GM21526 (cell line): Measurements from ENCODE around the gene ZNF565.
"Not testable (repeated sequence)": the region's sequence is repeated elsewhere in the genome, so short reads cannot be mapped to it uniquely, and the experiment has no call there.

Experiments used
- ATAC-seq: cut with Tn5 transposase; IDR thresholded peaks from one replicate; pipeline ENCODE4 v1.9.1; 2021; ENCODE audit warnings: moderate library complexity; ENCODE audit not compliant: unreplicated experiment, low FRiP score

The ZNF565 gene

GRCh38 chr19:36152352-36153091 lies 61.9 kb downstream of the ZNF565 start, which contains the start of gene COX7A1:
COX7A1 (minus strand) TSS chr19:36152447; CDS start chr19:36152407, 40 bp downstream.
- ATAC-seq = no peak

- ATAC-seq = no peak
These were observed 62.5 kb downstream of the ZNF565 start for GRCh38 chr19:36152019-36152351.

- no peak for ATAC-seq
These were observed 63.1 kb downstream of the ZNF565 start for GRCh38 chr19:36151144-36152018.

GRCh38 chr19:36150586-36150985 lies 63.9 kb downstream of the ZNF565 start:
- no peak for ATAC-seq

GRCh38 chr19:36149673-36150406 lies 64.6 kb downstream of the ZNF565 start:
- no peak for ATAC-seq

- no peak for ATAC-seq
These were observed 69.8 kb downstream of the ZNF565 start for GRCh38 chr19:36144624-36145023.

GRCh38 chr19:36142496-36142895 lies 72.0 kb downstream of the ZNF565 start:
- no peak for ATAC-seq

GRCh38 chr19:36142046-36142445 lies 72.4 kb downstream of the ZNF565 start:
- ATAC-seq = no peak

- ATAC-seq = no peak
These were observed 73.2 kb downstream of the ZNF565 start for GRCh38 chr19:36141039-36141927.

GRCh38 chr19:36140304-36141038 lies 74.0 kb downstream of the ZNF565 start:
- peak; percentile 11 for ATAC-seq

- peak; percentile 78 for ATAC-seq
These were observed 74.8 kb downstream of the ZNF565 start, which contains the start of gene CAPNS1 for GRCh38 chr19:36139473-36140303. CAPNS1 (plus strand) TSS chr19:36140066; CDS start chr19:36141012, 946 bp downstream.

- ATAC-seq = no peak
These were observed 75.4 kb downstream of the ZNF565 start for GRCh38 chr19:36139120-36139472.

GRCh38 chr19:36136964-36137686 lies 77.3 kb downstream of the ZNF565 start:
- no peak for ATAC-seq

- ATAC-seq = not testable (repeated sequence)
These were observed 79.6 kb downstream of the ZNF565 start for GRCh38 chr19:36134867-36135266.
